Measurements from ENCODE around the gene KIR3DL2.
"Not testable (repeated sequence)": the region's sequence is repeated elsewhere in the genome, so short reads cannot be mapped to it uniquely, and the experiment has no call there.

DNA sequence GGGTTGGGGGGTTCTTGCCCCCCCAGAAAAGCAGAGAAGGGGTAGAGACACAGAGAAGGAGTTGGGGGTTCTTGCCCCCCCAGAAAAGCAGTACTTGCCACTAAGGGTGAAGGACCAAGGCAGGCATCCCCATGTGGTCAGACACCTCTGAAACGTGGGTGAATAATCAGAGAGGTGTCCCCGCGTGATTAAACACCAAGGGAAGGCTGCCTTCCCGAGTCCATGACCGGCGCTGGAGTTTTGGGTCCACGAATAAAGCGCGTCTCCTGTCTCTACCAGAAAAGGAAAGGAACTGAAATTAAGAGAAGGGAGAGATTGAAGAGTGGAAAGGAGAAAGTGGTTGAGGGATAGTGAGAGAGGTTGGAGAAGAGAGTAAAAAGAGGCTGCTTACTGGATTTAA lies 49.4 kb downstream of the KIR3DL2 start:
- TF ChIP-seq POLR2A, POLR2AphosphoS5 (IDR thresholded peaks at IDR 0.05): not testable (repeated sequence)
- TF ChIP-seq, protein P1, sequence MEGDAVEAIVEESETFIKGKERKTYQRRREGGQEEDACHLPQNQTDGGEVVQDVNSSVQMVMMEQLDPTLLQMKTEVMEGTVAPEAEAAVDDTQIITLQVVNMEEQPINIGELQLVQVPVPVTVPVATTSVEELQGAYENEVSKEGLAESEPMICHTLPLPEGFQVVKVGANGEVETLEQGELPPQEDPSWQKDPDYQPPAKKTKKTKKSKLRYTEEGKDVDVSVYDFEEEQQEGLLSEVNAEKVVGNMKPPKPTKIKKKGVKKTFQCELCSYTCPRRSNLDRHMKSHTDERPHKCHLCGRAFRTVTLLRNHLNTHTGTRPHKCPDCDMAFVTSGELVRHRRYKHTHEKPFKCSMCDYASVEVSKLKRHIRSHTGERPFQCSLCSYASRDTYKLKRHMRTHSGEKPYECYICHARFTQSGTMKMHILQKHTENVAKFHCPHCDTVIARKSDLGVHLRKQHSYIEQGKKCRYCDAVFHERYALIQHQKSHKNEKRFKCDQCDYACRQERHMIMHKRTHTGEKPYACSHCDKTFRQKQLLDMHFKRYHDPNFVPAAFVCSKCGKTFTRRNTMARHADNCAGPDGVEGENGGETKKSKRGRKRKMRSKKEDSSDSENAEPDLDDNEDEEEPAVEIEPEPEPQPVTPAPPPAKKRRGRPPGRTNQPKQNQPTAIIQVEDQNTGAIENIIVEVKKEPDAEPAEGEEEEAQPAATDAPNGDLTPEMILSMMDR (IDR thresholded peaks at IDR 0.05) = not testable (repeated sequence)

All from breast epithelium (tissue), 3 donors.